AG04450 (cell line): ENCODE results near the gene IRF2. TPM values are rescaled to one million over a fixed set of nuclear protein-coding genes. Genes with fewer than 3 reads are reported as not detected.

Experiments used
- CTCF ChIA-PET: fragments of 300-600, 350-600 bp; formaldehyde crosslinking; extraction: SDS; loops from one replicate; lab custom pipeline; 2022; ENCODE audit warnings: antibody characterized with exemption, inconsistent platforms; lab: Charles Lee
- POLR2A ChIA-PET: fragments of 350-600 bp; formaldehyde crosslinking; extraction: SDS; loops from one replicate; lab custom pipeline; 2021; ENCODE audit warnings: antibody characterized with exemption, inconsistent platforms; lab: Yijun Ruan, JAX
- DNase-seq: peaks from one replicate; pipeline ENCODE4 v3.0.0-alpha.2; 2011; ENCODE audit warnings: low read depth, low spot score
- H3K27ac ChIP-seq: one replicate; pipeline ENCODE4 v1.5.1; 2012; ENCODE audit warnings: low read depth, low read length, control low read depth
- H3K27me3 ChIP-seq: one replicate; pipeline ENCODE4 v1.6.0; 2012; ENCODE audit warnings: low read length; ENCODE audit not compliant: control insufficient read depth, insufficient read depth
- H3K4me3 ChIP-seq: 2 replicates; pipeline ENCODE4 v1.5.1; 2011; ENCODE audit warnings: mild to moderate bottlenecking, low read depth, low read length, control low read depth
- H3K9me3 ChIP-seq: 2 replicates; pipeline ENCODE4 v1.5.1; 2012; ENCODE audit warnings: low read length; ENCODE audit not compliant: control insufficient read depth, insufficient read depth
- CTCF ChIP-seq: IDR thresholded peaks from 2 replicates; pipeline ENCODE4 v1.5.1; 2011; ENCODE audit warnings: low read depth, low read length, control low read depth, inconsistent platforms
- polyA plus RNA-seq: library from polyadenylated mRNA; depleted of rRNA; stranded (reverse); fragments of >200 nt; gene quantifications from 2 replicates; pipeline ENCODE4 v1.2.3, GENCODE V29; 2011

Gene IRF2
- polyA plus RNA-seq, 1 experiment = 39.2 TPM

GRCh38 chr4:184457535-184458249 lies 16.7 kb downstream of the IRF2 start:
- no peak for TF ChIP-seq CTCF
- H3K9me3 ChIP-seq = peaks cover 5% of the 10 kb centered on the region; the same call in 1 of the 2 replicates
- CTCF ChIA-PET = interaction anchor here (1.1 kb wide), 1 partner anchor 194 kb away, joined by 3 read pairs; no protein-coding TSS in a partner anchor
- no peak for DNase-seq
- no peak overlapping the region for H3K4me3 ChIP-seq
- POLR2A ChIA-PET = interaction anchor here (1.0 kb wide), 1 partner anchor 17 kb away, joined by 3 read pairs; the partner anchor contains the start of gene IRF2
- H3K27me3 ChIP-seq = no peaks in the 10 kb centered on the region
- no peak overlapping the region for H3K27ac ChIP-seq

GRCh38 chr4:184456337-184456736 lies 18.0 kb downstream of the IRF2 start:
- DNase-seq = no peak
- no peak for TF ChIP-seq CTCF
- H3K27me3 ChIP-seq = no peaks in the 10 kb centered on the region
- H3K4me3 ChIP-seq = no peak overlapping the region
- POLR2A ChIA-PET = no interaction called here
- peaks cover 5% of the 10 kb centered on the region; the same call in 1 of the 2 replicates for H3K9me3 ChIP-seq
- no peak overlapping the region for H3K27ac ChIP-seq
- CTCF ChIA-PET = interaction anchor here (1.6 kb wide), 1 partner anchor 192 kb away, joined by 5 read pairs; no protein-coding TSS in a partner anchor

GRCh38 chr4:184455299-184455698 lies 19.1 kb downstream of the IRF2 start:
- Histone ChIP-seq H3K9me3 (peaks cover 5% of the 10 kb centered on the region; the same call in 1 of the 2 replicates), H3K4me3 (no peak overlapping the region), H3K27me3 (no peaks in the 10 kb centered on the region), H3K27ac (no peak overlapping the region)
- no peak for DNase-seq
- ChIA-PET CTCF (interaction anchor here (1.0 to 1.6 kb wide), 2 partner anchors 7 to 191 kb away, joined by 3 to 5 read pairs; no protein-coding TSS in a partner anchor), POLR2A (no interaction called here)
- no peak for TF ChIP-seq CTCF

DNA sequence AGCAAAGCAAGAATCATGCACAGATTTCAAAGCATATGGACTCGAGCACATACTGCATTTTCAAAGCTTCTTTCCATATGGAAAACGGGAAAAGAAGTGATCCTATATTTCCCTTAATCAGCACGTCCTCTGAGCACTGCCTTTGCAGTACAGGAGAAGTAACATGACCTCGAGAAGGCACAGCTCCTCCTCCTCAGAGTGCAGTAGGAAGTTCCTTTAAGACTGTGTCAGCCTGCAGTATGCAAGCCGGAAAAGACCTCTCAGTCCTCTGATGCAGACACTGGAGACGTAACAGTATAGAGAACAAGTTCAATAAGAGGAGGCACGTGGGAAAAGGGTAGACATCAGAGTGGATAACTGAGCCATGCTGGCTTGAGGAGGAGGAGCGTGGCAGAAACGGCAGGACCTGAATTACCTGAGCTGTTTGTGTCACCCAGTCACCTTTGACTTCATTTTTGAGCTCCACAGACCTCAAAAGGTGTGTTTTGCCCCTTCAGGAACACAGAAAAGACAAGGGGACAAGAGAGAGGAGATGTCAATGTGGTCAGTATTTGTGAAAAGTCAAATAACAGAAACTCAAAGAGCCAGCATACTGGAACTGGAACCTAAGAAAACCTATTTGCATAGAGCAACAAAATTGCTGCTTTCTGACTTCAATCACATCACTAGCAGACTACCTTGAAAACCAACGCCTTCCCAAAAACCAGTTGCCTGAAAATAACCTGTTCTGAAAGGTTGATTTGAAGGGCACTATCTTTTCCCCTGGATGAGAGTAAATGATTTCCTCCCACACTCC lies 20.8 kb downstream of the IRF2 start:
- POLR2A ChIA-PET = interaction anchor here (1.5 kb wide), 1 partner anchor 21 kb away, joined by 7 read pairs; the partner anchor contains the start of gene IRF2
- peak; percentile 69 for DNase-seq
- H3K4me3 ChIP-seq = peak overlapping the region; percentile 22; the same call in 1 of the 2 replicates
- H3K27ac ChIP-seq = peak overlapping the region; percentile 91
- CTCF ChIA-PET = interaction anchor here (0.7 kb wide), 1 partner anchor 12 kb away, joined by 3 read pairs; no protein-coding TSS in a partner anchor
- peaks cover 5% of the 10 kb centered on the region; the same call in 1 of the 2 replicates for H3K9me3 ChIP-seq
- TF ChIP-seq CTCF = no peak
- no peaks in the 10 kb centered on the region for H3K27me3 ChIP-seq
